IMR-90 (cell line): Measurements from ENCODE around the gene FAM83F. TPM values are rescaled to one million over a fixed set of nuclear protein-coding genes. Genes with fewer than 3 reads are reported as not detected.

Source experiments
- ATAC-seq: fragments of 200-7000 bp; cut with Tn5 transposase; 2 replicates; pipeline ENCODE4 v1.9.1; 2020; ENCODE audit warnings: low read depth, mild to moderate bottlenecking, moderate library complexity
- BruUV-seq: library from RNA; stranded (reverse); fragments of 400-500 nt; replicated peaks from 2 replicates; lab custom pipeline; 2021; lab: Mats Ljungman, UMichigan
- CTCF ChIA-PET: fragments of 300-600 bp; formaldehyde crosslinking; extraction: SDS; loops from one replicate; lab custom pipeline; 2021; ENCODE audit warnings: antibody characterized with exemption; lab: Yijun Ruan, JAX
- POLR2A ChIA-PET: fragments of 300-600 bp; sonication (Branson Sonifier 250); formaldehyde crosslinking; loops from one replicate; lab custom pipeline; 2022; ENCODE audit warnings: antibody characterized with exemption; ENCODE audit not compliant: unreplicated experiment; lab: Charles Lee
- DNase-seq: peaks from one replicate; pipeline ENCODE4 v3.0.0; 2013
- H2AFZ ChIP-seq: replicated peaks from 2 replicates; pipeline ENCODE3; 2013; ENCODE audit warnings: low read length, mild to moderate bottlenecking; ENCODE audit not compliant: poor library complexity
- H2AK5ac ChIP-seq: 2 replicates; pipeline ENCODE4 v1.6.1; 2013; ENCODE audit warnings: low read depth, low read length, inconsistent platforms
- H2AK9ac ChIP-seq: replicated peaks from 2 replicates; pipeline ENCODE3; 2013; ENCODE audit warnings: mild to moderate bottlenecking, low read depth, low read length, moderate library complexity; ENCODE audit not compliant: poor library complexity
- H2BK120ac ChIP-seq: 2 replicates; pipeline ENCODE4 v1.6.1; 2013; ENCODE audit warnings: low read depth, low read length, inconsistent platforms
- H2BK15ac ChIP-seq: 3 replicates; pipeline ENCODE4 v1.6.1; 2013; ENCODE audit warnings: low read depth, low read length, inconsistent platforms
- H2BK20ac ChIP-seq: 2 replicates; pipeline ENCODE4 v1.6.1; 2013; ENCODE audit warnings: low read depth, mild to moderate bottlenecking, inconsistent platforms, low read length, moderate library complexity
- H2BK5ac ChIP-seq: 2 replicates; pipeline ENCODE4 v1.6.1; 2013; ENCODE audit warnings: mild to moderate bottlenecking, low read depth, low read length, inconsistent platforms; ENCODE audit not compliant: poor library complexity, severe bottlenecking
- H3K14ac ChIP-seq: replicated peaks from 2 replicates; pipeline ENCODE4 v1.6.1; 2013; ENCODE audit warnings: low read depth, low read length, inconsistent platforms
- H3K18ac ChIP-seq: 2 replicates; pipeline ENCODE4 v1.6.1; 2013; ENCODE audit warnings: low read depth, low read length, control low read depth
- H3K23ac ChIP-seq: 2 replicates; pipeline ENCODE4 v1.6.1; 2013; ENCODE audit warnings: low read depth, low read length, inconsistent platforms
- H3K27ac ChIP-seq: 2 replicates; pipeline ENCODE4 v1.5.1; 2013; ENCODE audit warnings: mild to moderate bottlenecking, control low read depth, low read length; ENCODE audit not compliant: insufficient read depth
- H3K27me3 ChIP-seq: 2 replicates; pipeline ENCODE4 v1.6.1; 2013; ENCODE audit warnings: low read length; ENCODE audit not compliant: control insufficient read depth, insufficient read depth
- H3K36me3 ChIP-seq: 2 replicates; pipeline ENCODE4 v1.6.1; 2013; ENCODE audit warnings: low read length, mixed read lengths; ENCODE audit not compliant: control insufficient read depth, insufficient read depth
- H3K4ac ChIP-seq: 2 replicates; pipeline ENCODE4 v1.6.1; 2013; ENCODE audit warnings: low read depth, low read length, inconsistent platforms
- H3K4me1 ChIP-seq: 2 replicates; pipeline ENCODE4 v1.6.1; 2013; ENCODE audit warnings: low read length, mixed read lengths; ENCODE audit not compliant: control insufficient read depth, insufficient read depth
- H3K4me2 ChIP-seq: 2 replicates; pipeline ENCODE4 v1.6.1; 2013; ENCODE audit warnings: low read depth, mild to moderate bottlenecking, control low read depth, low read length, moderate library complexity
- H3K4me3 ChIP-seq: 2 replicates; pipeline ENCODE4 v1.5.1; 2013; ENCODE audit warnings: low read depth, mild to moderate bottlenecking, control low read depth, low read length, moderate library complexity; ENCODE audit not compliant: insufficient read depth
- H3K56ac ChIP-seq: 2 replicates; pipeline ENCODE4 v1.6.1; 2013; ENCODE audit warnings: low read length, inconsistent platforms; ENCODE audit not compliant: insufficient read depth; ENCODE audit errors: extremely low read depth
- H3K79me1 ChIP-seq, 2 experiments: 2 replicates each; pipeline ENCODE4 v1.6.1; 2013; ENCODE audit warnings: low read length in 2 of 2, inconsistent platforms in 1 of 2, low read depth in 1 of 2
- H3K9ac ChIP-seq: 2 replicates; pipeline ENCODE4 v1.6.1; 2013; ENCODE audit warnings: low read depth, low read length, control low read depth
- H3K9me1 ChIP-seq: 2 replicates; pipeline ENCODE4 v1.6.1; 2013; ENCODE audit warnings: low read length, inconsistent platforms; ENCODE audit not compliant: insufficient read depth
- H3K9me3 ChIP-seq: 2 replicates; pipeline ENCODE4 v1.6.1; 2013; ENCODE audit warnings: low read length; ENCODE audit not compliant: control insufficient read depth, insufficient read depth
- H4K20me1 ChIP-seq: 2 replicates; pipeline ENCODE4 v1.6.1; 2013; ENCODE audit warnings: low read length, inconsistent platforms; ENCODE audit not compliant: insufficient read depth
- H4K5ac ChIP-seq: 2 replicates; pipeline ENCODE4 v1.6.1; 2013; ENCODE audit warnings: mild to moderate bottlenecking, low read depth, low read length, control low read depth
- H4K8ac ChIP-seq, 2 experiments: 2 replicates each; pipeline ENCODE4 v1.6.1; 2013; ENCODE audit warnings: low read depth in 2 of 2, low read length in 2 of 2, control low read depth in 1 of 2, inconsistent platforms in 1 of 2
- H4K91ac ChIP-seq: 2 replicates; pipeline ENCODE4 v1.6.1; 2013; ENCODE audit warnings: low read depth, low read length, inconsistent platforms; ENCODE audit not compliant: insufficient read depth
- BHLHE40 ChIP-seq: fragments of 150-350 bp; IDR thresholded peaks from 2 replicates; pipeline ENCODE4 v1.6.1; 2016; ENCODE audit warnings: mild to moderate bottlenecking, low read depth, low read length
- CEBPB ChIP-seq: IDR thresholded peaks from 2 replicates; pipeline ENCODE4 v1.6.1; 2012; ENCODE audit warnings: low read depth, low read length, improper control_type of control experiment
- CHD1 ChIP-seq: IDR thresholded peaks from 2 replicates; pipeline ENCODE4 v1.6.1; 2012; ENCODE audit warnings: low read depth, low read length, improper control_type of control experiment
- CTCF ChIP-seq: conservative IDR thresholded peaks from 2 replicates; pipeline ENCODE4 v1.5.1; 2012; ENCODE audit warnings: mild to moderate bottlenecking, low read depth, low read length, improper control_type of control experiment
- ELK1 ChIP-seq: fragments of 150-350 bp; IDR thresholded peaks from 2 replicates; pipeline ENCODE4 v1.6.1; 2016; ENCODE audit warnings: low read depth, mild to moderate bottlenecking, low read length, moderate library complexity, borderline replicate concordance
- FOS ChIP-seq: fragments of 150-350 bp; IDR thresholded peaks from 2 replicates; pipeline ENCODE4 v1.6.1; 2016; ENCODE audit warnings: low read depth, low read length
- MAFK ChIP-seq: IDR thresholded peaks from 2 replicates; pipeline ENCODE4 v1.6.1; 2012; ENCODE audit warnings: low read depth, low read length, improper control_type of control experiment
- MAZ ChIP-seq: IDR thresholded peaks from 2 replicates; pipeline ENCODE4 v1.6.1; 2012; ENCODE audit warnings: low read depth, mild to moderate bottlenecking, low read length, improper control_type of control experiment, moderate library complexity, borderline replicate concordance
- MXI1 ChIP-seq: IDR thresholded peaks from 2 replicates; pipeline ENCODE4 v1.6.1; 2012; ENCODE audit warnings: low read depth, mild to moderate bottlenecking, low read length, moderate library complexity, borderline replicate concordance
- NFE2L2 ChIP-seq: fragments of 150-350 bp; IDR thresholded peaks from 2 replicates; pipeline ENCODE4 v1.6.1; 2016; ENCODE audit warnings: low read depth, mild to moderate bottlenecking, low read length
- POLR2A ChIP-seq: IDR thresholded peaks from 2 replicates; pipeline ENCODE4 v1.6.1; 2012; ENCODE audit warnings: mild to moderate bottlenecking, low read depth, low read length
- RAD21 ChIP-seq: IDR thresholded peaks from 2 replicates; pipeline ENCODE4 v1.6.1; 2012; ENCODE audit warnings: low read length, improper control_type of control experiment
- RCOR1 ChIP-seq: IDR thresholded peaks from 2 replicates; pipeline ENCODE4 v1.6.1; 2012; ENCODE audit warnings: mild to moderate bottlenecking, low read length, improper control_type of control experiment; ENCODE audit not compliant: insufficient replicate concordance
- RFX5 ChIP-seq: IDR thresholded peaks from 2 replicates; pipeline ENCODE4 v1.8.0; 2012; ENCODE audit warnings: low read depth, mild to moderate bottlenecking, low read length, moderate library complexity
- SMC3 ChIP-seq: fragments of 150-350 bp; IDR thresholded peaks from 2 replicates; pipeline ENCODE4 v1.6.1; 2016; ENCODE audit warnings: low read depth, mild to moderate bottlenecking, antibody characterized with exemption, low read length, moderate library complexity
- WGBS, 2 experiments: methylation state at CpG; one replicate each; pipeline versions ENCODE4 v1.1.5 to v1.1.7; 2013; ENCODE audit warnings: missing lambda C conversion rate in 2 of 2; ENCODE audit not compliant: insufficient read length in 1 of 2; ENCODE audit errors: extremely low coverage in 2 of 2; 5-methylcytosine and 5-hydroxymethylcytosine counted together
- dilution Hi-C: fragments of 300-500 bp; cut with HindIII; formaldehyde crosslinking; loops from one replicate; pipeline ENCODE4 v1.14.3; 2018; ENCODE audit warnings: low sequenced_read_pairs; ENCODE audit not compliant: unreplicated experiment
- in situ Hi-C: fragments of 300-500 bp; cut with MboI; formaldehyde crosslinking; loops from 3 replicates; pipeline ENCODE4 v1.14.3; 2019; ENCODE audit warnings: low sequenced_read_pairs, inconsistent platforms, mixed read lengths
- intact Hi-C: fragments of 100-400 bp; cut with micrococcal nuclease; formaldehyde crosslinking; loops from 2 replicates; pipeline ENCODE4 v1.10.0; 2022
- polyA plus RNA-seq, 3 experiments: library from polyadenylated mRNA; depleted of rRNA; stranded (reverse); fragments of >200 nt; gene quantifications; 2 replicates each; pipeline ENCODE4 v1.2.3, GENCODE V29; 2012; ENCODE audit warnings: low replicate concordance in 1 of 3
- total RNA-seq: library from RNA; depleted of rRNA; stranded (reverse); fragments of >200 nt; gene quantifications from 2 replicates; pipeline ENCODE4 v1.2.3, GENCODE V29; 2012

FAM83F gene
- total and polyA plus RNA-seq, 2 of the 4 experiments (the other 2 are of a cell fraction), result not detected

DNA sequence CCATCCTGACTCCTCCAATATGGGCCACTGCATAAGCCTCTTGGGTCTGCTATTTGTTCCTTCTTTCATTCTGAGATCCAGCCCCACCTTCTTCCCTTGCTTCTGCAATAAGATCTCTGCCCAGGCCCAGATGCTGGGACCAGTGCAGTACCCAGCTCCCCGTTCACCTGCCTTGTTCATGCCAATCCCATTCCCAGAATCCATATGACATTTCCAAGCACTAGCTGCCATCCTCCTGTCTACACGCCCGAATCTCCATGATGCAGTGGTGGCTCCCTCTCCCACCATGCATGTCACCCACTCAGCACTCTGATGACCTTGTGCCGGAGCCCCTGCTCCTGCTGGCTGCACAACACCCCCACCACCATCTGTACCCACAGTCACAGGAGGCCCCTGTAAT lies 11.4 kb upstream of the FAM83F start:
- Histone ChIP-seq H3K4me1 (no peaks in the 10 kb centered on the region), H2AK9ac (no peak overlapping the region), H3K18ac (no peak overlapping the region), H4K8ac (no peak overlapping the region), H3K27me3 (peaks cover 57% of the 10 kb centered on the region), H3K4me3 (no peak overlapping the region), H3K23ac (no peak overlapping the region), H4K20me1 (no peaks in the 10 kb centered on the region), H3K9ac (no peak overlapping the region), H3K14ac (no peak overlapping the region), H2BK20ac (no peak overlapping the region), H4K91ac (no peak overlapping the region), H3K4me2 (no peak overlapping the region), H2AK5ac (no peak overlapping the region), H2BK5ac (no peak overlapping the region), H3K79me1 (no peaks in the 10 kb centered on the region), H3K36me3 (no peaks in the 10 kb centered on the region), H3K9me1 (no peaks in the 10 kb centered on the region), H3K27ac (no peak overlapping the region), H2BK120ac (no peak overlapping the region), H2BK15ac (no peak overlapping the region), H4K5ac (no peak overlapping the region), H2AFZ (no peak overlapping the region), H3K4ac (no peak overlapping the region), H3K9me3 (no peaks in the 10 kb centered on the region), H3K56ac (no peak overlapping the region)
- in situ Hi-C loops, result no loop called here
- ChIA-PET CTCF (interaction anchor here (1.0 kb wide), 1 partner anchor 41 kb away, joined by 4 read pairs; no protein-coding TSS in a partner anchor), POLR2A (no interaction called here)
- ATAC-seq (no peak), DNase-seq (no peak)
- no TSS peak for BruUV-seq
- TF ChIP-seq RAD21 (no peak), CTCF (no peak), MAZ (no peak), SMC3 (no peak), MXI1 (no peak), BHLHE40 (no peak), RFX5 (no peak), MAFK (no peak), NFE2L2 (no peak), FOS (no peak), RCOR1 (no peak), ELK1 (no peak), CHD1 (no peak), CEBPB (no peak), POLR2A (no peak)
- dilution Hi-C loops, result no loop called here
- WGBS, 2 experiments, result 64% methylated on average over 4 of the region's 4 CpGs; no CpG with 5 or more reads in 1 of the 2 experiments
- intact Hi-C loops, result no loop called here
